Choroid plexus epithelial cell (primary cell): ENCODE results near the gene ADAM8.

ENCODE experiments used
- DNase-seq: peaks from one replicate; pipeline ENCODE4 v3.0.0-alpha.2; 2010; ENCODE audit warnings: low read depth
- H3K4me3 ChIP-seq: 2 replicates; pipeline ENCODE4 v1.5.1; 2011; ENCODE audit warnings: low read depth, mild to moderate bottlenecking, control low read depth, low read length, moderate library complexity
- TF ChIP-seq, protein P1 (sequence below): conservative IDR thresholded peaks from 2 replicates; pipeline ENCODE4 v1.5.1; 2011; ENCODE audit warnings: low read depth, mild to moderate bottlenecking, control low read depth, inconsistent platforms, low read length, moderate library complexity

The ADAM8 gene

GRCh38 chr10:133249094-133249780 is 27.4 kb downstream of the ADAM8 start:
- no peak overlapping the region for H3K4me3 ChIP-seq
- TF ChIP-seq, protein P1, sequence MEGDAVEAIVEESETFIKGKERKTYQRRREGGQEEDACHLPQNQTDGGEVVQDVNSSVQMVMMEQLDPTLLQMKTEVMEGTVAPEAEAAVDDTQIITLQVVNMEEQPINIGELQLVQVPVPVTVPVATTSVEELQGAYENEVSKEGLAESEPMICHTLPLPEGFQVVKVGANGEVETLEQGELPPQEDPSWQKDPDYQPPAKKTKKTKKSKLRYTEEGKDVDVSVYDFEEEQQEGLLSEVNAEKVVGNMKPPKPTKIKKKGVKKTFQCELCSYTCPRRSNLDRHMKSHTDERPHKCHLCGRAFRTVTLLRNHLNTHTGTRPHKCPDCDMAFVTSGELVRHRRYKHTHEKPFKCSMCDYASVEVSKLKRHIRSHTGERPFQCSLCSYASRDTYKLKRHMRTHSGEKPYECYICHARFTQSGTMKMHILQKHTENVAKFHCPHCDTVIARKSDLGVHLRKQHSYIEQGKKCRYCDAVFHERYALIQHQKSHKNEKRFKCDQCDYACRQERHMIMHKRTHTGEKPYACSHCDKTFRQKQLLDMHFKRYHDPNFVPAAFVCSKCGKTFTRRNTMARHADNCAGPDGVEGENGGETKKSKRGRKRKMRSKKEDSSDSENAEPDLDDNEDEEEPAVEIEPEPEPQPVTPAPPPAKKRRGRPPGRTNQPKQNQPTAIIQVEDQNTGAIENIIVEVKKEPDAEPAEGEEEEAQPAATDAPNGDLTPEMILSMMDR = no peak
- no peak for DNase-seq

DNA sequence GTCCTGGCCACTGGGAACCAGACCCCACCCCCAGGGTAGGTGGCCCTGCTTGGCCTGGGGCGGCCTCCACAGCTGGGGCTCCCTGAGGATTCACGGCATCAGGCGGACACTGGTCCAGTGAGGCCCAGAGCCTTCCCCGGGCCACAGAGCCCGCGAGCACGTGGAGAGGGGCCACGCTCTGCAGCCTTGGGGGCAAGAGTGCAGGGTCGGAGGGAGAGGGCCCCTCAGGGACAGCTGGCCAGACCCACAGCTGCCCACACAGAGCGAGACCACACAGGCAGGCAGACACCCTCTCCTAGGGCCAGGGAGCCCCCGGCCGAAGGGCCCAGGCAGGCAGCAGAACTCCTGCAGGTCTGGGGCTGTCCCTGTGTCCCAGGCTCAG is 28.3 kb downstream of the ADAM8 start:
- TF ChIP-seq, protein P1 = no peak
- H3K4me3 ChIP-seq = no peak overlapping the region
- DNase-seq = no peak

DNA sequence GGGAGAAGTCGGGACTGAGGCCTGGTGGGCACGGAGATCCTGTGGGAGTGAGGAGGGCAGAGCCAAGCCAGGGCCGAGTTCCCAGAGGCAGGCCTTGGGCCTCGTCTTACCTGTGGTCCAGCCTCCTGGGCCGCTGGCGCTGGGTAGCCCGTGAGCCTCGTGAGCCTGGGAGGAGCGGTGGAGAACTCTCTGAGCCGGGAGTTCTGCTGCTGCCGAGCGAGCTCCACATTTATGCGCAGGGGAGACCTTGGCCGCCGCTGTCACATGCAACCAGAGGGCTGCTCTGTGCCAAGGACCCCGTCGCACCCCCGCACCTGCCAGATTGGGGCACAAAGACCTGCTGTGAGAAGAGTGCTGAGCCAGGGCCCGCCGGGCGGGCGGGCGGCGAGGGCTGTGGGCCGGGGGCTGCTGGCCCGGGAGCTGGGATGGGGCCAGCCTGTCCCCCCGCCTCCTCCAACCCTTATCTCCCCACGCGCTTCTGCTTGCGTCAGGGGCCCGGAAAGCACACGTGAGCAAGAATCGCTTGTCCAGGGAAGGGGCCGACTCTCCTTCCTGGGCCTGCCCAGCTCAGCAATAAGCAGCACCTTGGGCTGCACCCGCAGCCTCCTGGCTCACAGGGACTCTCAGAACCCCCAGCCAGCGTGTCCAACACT is 28.9 kb downstream of the ADAM8 start:
- TF ChIP-seq, protein P1 = no peak
- H3K4me3 ChIP-seq = no peak overlapping the region
- DNase-seq = no peak

- TF ChIP-seq, protein P1 = no peak
- no peak overlapping the region for H3K4me3 ChIP-seq
- DNase-seq = no peak
Measured at GRCh38 chr10:133246236-133246626, 30.4 kb downstream of the ADAM8 start.

DNA sequence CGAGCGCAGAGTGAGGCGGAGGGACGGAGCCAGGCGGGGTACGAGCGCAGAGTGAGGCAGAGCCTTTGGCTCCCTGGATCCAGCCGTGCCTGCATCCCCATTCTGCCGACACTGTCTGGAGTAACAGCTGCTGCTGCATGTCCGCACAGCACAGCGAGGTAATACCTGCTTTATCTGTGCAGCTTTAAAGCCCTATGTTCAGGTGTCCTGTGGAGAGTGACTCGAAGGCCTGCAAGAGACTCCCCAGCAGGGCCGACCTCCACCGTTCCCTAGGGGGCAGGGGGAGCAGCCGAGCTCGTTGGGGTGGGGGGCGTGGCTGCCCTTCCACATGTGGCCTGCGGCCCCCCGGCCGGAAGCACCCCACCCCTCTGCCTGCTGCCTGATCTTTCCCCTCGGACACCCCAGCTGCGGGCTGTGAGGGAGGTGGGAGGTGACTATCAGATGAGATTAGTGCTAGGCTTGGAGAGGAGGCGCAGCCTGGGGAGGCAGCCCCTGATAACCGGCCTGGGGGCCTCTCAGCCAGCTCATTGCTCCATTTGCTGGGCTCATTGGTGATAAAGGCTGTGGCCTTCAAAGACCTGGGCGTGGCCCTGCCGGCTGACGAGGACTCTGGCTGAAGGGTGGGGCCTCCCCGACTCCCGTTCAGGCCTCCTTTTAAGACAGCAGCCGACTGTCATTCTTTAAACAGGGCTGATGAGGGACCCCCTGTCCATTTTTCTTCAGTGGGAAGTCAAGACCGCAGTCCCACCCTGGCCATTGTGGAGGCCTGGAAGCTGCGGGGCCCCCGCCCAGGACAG is 31.0 kb downstream of the ADAM8 start:
- no peak for DNase-seq
- no peak overlapping the region for H3K4me3 ChIP-seq
- TF ChIP-seq, protein P1 = no peak

- no peak overlapping the region for H3K4me3 ChIP-seq
- TF ChIP-seq, protein P1 = no peak
- no peak for DNase-seq
Measured at GRCh38 chr10:133243593-133243992, 33.1 kb downstream of the ADAM8 start.
